Measurements from ENCODE around the gene CNTRL.
"Not testable (repeated sequence)": the region's sequence is repeated elsewhere in the genome, so short reads cannot be mapped to it uniquely, and the experiment has no call there.

Gene CNTRL

DNA sequence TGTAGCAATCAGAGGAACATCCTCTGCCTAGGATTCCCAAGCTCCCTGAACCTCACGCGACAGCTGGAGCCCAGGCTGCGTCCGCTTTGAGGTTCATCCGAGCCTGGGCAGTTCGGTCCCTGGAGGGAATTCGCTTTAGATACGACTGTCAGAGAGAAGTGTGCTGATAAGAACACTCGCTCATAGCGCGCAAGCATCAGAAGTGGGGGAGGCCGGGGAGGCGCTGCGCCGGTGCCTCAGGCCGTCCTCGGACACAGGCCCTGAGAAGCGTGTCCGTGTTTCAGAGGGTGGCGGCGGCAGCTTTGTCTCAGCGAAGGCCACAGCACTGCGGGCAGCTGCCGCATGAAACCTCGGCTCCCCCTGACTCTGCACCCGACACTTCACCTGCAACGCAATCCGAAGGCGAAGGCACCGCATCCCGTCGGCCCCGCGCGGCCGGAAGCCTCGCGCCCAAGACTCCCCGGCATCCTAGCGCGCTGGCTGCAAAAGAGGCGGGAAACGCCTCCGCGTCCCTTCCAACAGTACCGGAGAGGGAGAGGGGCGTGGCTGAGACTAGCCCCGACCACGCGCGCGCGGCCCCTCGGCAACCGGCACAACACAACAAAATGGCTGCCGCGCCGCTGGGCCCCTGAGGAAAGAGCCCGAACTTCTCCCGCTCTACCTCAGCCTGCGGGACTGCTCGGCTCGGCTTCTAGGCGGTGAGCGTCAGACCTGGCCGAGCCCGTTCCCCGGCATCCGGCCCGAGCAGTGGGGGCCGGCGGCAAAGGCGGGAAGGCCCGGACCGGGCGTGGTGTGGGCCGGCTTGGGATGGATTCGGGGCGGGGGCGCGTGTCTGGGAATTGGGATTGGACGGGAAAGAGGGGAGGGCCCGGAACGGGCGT is at the start of gene CNTRL:
Gene CNTRL, plus strand, starts transcription at position 586 of the 881 bp plus-strand sequence. CDS start 13,372 bp downstream, outside the sequence.
- Histone ChIP-seq H3K9me3 (ENCODE audit: insufficient read depth, low read depth, low read length) (no peaks in the 10 kb centered on the region), H3K27me3 (ENCODE audit: insufficient read depth, low read length) (peaks cover 66% of the 10 kb centered on the region), H3K9ac (ENCODE audit: low read depth, low read length) (peak within 1 kb of the TSS; percentile 75; the same call in 1 of the 2 replicates), H3K27ac (ENCODE audit: low read length) (peak within 1 kb of the TSS; percentile 4), H3K4me1 (ENCODE audit: insufficient read depth, low read length) (peaks cover 5% of the 10 kb centered on the region; the same call in 1 of the 2 replicates), H3K4me3 (ENCODE audit: low read length) (peak within 1 kb of the TSS; percentile 84), H3K36me3 (ENCODE audit: insufficient read depth, low read depth, low read length) (no peaks in the 10 kb centered on the region)

GRCh38 chr9:121026260-121026691 is 48.5 kb upstream of the CNTRL start:
- no peak overlapping the region for H3K9ac ChIP-seq (ENCODE audit: low read depth, low read length)
- H3K9me3 ChIP-seq (ENCODE audit: insufficient read depth, low read depth, low read length) = no peaks in the 10 kb centered on the region
- H3K4me1 ChIP-seq (ENCODE audit: insufficient read depth, low read length) = no peaks in the 10 kb centered on the region
- H3K27ac ChIP-seq (ENCODE audit: low read length) = no peak overlapping the region
- H3K36me3 ChIP-seq (ENCODE audit: insufficient read depth, low read depth, low read length) = no peaks in the 10 kb centered on the region
- H3K27me3 ChIP-seq (ENCODE audit: insufficient read depth, low read length) = no peaks in the 10 kb centered on the region
- no peak overlapping the region for H3K4me3 ChIP-seq (ENCODE audit: low read length)

GRCh38 chr9:121026768-121027167 is 48.0 kb upstream of the CNTRL start:
- Histone ChIP-seq H3K36me3 (ENCODE audit: insufficient read depth, low read depth, low read length) (no peaks in the 10 kb centered on the region), H3K27me3 (ENCODE audit: insufficient read depth, low read length) (no peaks in the 10 kb centered on the region), H3K9ac (ENCODE audit: low read depth, low read length) (no peak overlapping the region), H3K4me1 (ENCODE audit: insufficient read depth, low read length) (no peaks in the 10 kb centered on the region), H3K27ac (ENCODE audit: low read length) (no peak overlapping the region), H3K9me3 (ENCODE audit: insufficient read depth, low read depth, low read length) (no peaks in the 10 kb centered on the region), H3K4me3 (ENCODE audit: low read length) (no peak overlapping the region)

DNA sequence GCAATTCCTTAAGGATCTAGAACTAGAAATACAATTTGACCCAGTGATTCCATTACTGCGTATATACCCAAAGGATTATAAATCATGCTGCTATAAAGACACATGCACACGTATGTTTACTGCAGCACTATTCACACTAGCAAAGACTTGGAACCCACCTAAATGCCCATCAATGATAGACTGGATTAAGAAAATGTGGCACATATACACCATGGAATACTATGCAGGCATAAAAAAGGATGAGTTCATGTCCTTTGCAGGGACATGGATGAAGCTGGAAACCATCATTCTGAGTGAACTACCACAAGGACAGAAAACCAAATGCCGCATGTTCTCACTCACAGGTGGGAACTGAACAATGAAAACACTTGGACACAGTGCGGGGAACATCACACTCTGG is 46.5 kb upstream of the CNTRL start:
- H3K4me3 ChIP-seq (ENCODE audit: low read length); H3K4me1 ChIP-seq (ENCODE audit: insufficient read depth, low read length); H3K27ac ChIP-seq (ENCODE audit: low read length); H3K9me3 ChIP-seq (ENCODE audit: insufficient read depth, low read depth, low read length); H3K27me3 ChIP-seq (ENCODE audit: insufficient read depth, low read length); H3K36me3 ChIP-seq (ENCODE audit: insufficient read depth, low read depth, low read length); H3K9ac ChIP-seq (ENCODE audit: low read depth, low read length): not testable (repeated sequence)

DNA sequence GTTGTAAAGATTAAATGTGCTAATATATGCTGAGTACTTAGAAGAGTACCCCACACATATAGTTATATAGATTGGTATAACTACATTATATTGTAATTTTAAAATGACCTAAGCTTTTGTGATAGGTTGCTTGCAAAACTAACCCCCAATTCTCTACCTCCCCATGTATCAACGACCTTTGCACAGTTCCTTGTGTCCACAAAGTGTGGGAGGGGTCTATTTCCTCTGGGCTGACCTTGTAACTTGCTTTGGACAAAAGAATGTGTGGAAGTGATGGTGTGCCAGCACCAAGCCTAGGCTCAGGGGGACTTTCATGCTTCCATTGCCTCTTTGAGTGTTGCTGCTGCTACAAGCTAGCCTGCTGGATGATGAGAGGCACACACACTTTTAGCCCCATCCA is 45.3 kb upstream of the CNTRL start:
- no peaks in the 10 kb centered on the region for H3K27me3 ChIP-seq (ENCODE audit: insufficient read depth, low read length)
- H3K4me3 ChIP-seq (ENCODE audit: low read length) = no peak overlapping the region
- H3K27ac ChIP-seq (ENCODE audit: low read length) = no peak overlapping the region
- no peaks in the 10 kb centered on the region for H3K4me1 ChIP-seq (ENCODE audit: insufficient read depth, low read length)
- no peaks in the 10 kb centered on the region for H3K9me3 ChIP-seq (ENCODE audit: insufficient read depth, low read depth, low read length)
- no peaks in the 10 kb centered on the region for H3K36me3 ChIP-seq (ENCODE audit: insufficient read depth, low read depth, low read length)
- H3K9ac ChIP-seq (ENCODE audit: low read depth, low read length) = no peak overlapping the region

DNA sequence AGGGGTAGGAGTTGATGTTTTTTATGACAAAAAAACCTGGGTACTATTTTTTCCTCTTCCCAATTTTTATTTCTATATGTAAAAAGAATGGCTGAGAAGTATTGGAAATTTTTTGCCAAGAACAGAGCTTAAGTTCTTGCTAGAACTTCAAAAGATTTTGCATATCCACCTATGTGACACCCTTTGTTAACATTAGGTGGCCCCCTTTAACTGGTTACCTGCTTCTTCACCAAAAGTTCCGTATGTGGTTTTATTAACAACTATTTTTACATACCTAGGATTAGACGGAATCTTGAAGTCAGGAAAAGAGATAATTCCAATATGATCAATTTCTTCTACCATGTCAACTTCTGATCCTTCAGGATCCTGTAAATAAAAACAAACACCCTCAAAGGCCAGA is 40.2 kb upstream of the CNTRL start:
- Histone ChIP-seq H3K9me3 (ENCODE audit: insufficient read depth, low read depth, low read length) (no peaks in the 10 kb centered on the region), H3K27me3 (ENCODE audit: insufficient read depth, low read length) (no peaks in the 10 kb centered on the region), H3K27ac (ENCODE audit: low read length) (no peak overlapping the region), H3K9ac (ENCODE audit: low read depth, low read length) (no peak overlapping the region), H3K4me3 (ENCODE audit: low read length) (no peak overlapping the region), H3K36me3 (ENCODE audit: insufficient read depth, low read depth, low read length) (no peaks in the 10 kb centered on the region), H3K4me1 (ENCODE audit: insufficient read depth, low read length) (no peaks in the 10 kb centered on the region)

GRCh38 chr9:121035717-121036116 is 39.0 kb upstream of the CNTRL start:
- H3K27ac ChIP-seq (ENCODE audit: low read length); H3K9ac ChIP-seq (ENCODE audit: low read depth, low read length); H3K27me3 ChIP-seq (ENCODE audit: insufficient read depth, low read length); H3K4me3 ChIP-seq (ENCODE audit: low read length); H3K36me3 ChIP-seq (ENCODE audit: insufficient read depth, low read depth, low read length); H3K9me3 ChIP-seq (ENCODE audit: insufficient read depth, low read depth, low read length); H3K4me1 ChIP-seq (ENCODE audit: insufficient read depth, low read length): not testable (repeated sequence)

- Histone ChIP-seq H3K27ac (ENCODE audit: low read length) (no peak overlapping the region), H3K9me3 (ENCODE audit: insufficient read depth, low read depth, low read length) (no peaks in the 10 kb centered on the region), H3K9ac (ENCODE audit: low read depth, low read length) (no peak overlapping the region), H3K4me1 (ENCODE audit: insufficient read depth, low read length) (no peaks in the 10 kb centered on the region), H3K27me3 (ENCODE audit: insufficient read depth, low read length) (no peaks in the 10 kb centered on the region), H3K36me3 (ENCODE audit: insufficient read depth, low read depth, low read length) (no peaks in the 10 kb centered on the region), H3K4me3 (ENCODE audit: low read length) (no peak overlapping the region)
Measured at GRCh38 chr9:121038362-121038761, 36.4 kb upstream of the CNTRL start.

DNA sequence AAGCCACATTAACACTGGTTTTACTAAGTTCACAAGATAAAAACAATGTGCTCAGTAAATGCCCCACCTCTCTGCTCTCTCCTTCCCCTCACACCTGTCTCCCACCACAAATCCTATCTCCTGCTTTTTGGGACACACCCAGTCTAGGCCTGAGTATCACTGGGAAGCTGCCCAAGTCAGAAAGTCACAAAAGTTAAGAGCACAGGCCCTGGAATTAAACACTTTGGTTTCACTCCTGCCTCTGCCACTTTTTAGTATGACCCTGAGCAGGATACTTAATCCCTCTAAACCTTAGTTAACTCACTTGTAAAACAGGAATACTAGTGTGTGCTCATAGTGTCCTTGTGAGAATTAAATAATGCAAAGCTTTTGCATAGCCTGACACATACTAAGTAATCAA is 36.0 kb upstream of the CNTRL start:
- Histone ChIP-seq H3K36me3 (ENCODE audit: insufficient read depth, low read depth, low read length) (no peaks in the 10 kb centered on the region), H3K4me3 (ENCODE audit: low read length) (no peak overlapping the region)

GRCh38 chr9:121048175-121048574 is 26.6 kb upstream of the CNTRL start:
- H3K27me3 ChIP-seq (ENCODE audit: insufficient read depth, low read length) = no peaks in the 10 kb centered on the region
- no peak overlapping the region for H3K27ac ChIP-seq (ENCODE audit: low read length)
- no peak overlapping the region for H3K9ac ChIP-seq (ENCODE audit: low read depth, low read length)
- H3K4me3 ChIP-seq (ENCODE audit: low read length) = no peak overlapping the region
- H3K4me1 ChIP-seq (ENCODE audit: insufficient read depth, low read length) = no peaks in the 10 kb centered on the region
- no peaks in the 10 kb centered on the region for H3K9me3 ChIP-seq (ENCODE audit: insufficient read depth, low read depth, low read length)
- H3K36me3 ChIP-seq (ENCODE audit: insufficient read depth, low read depth, low read length) = no peaks in the 10 kb centered on the region

More for the DNA sequence above, 36.0 kb upstream of the CNTRL start:
- Histone ChIP-seq H3K4me1 (ENCODE audit: insufficient read depth, low read length) (no peaks in the 10 kb centered on the region), H3K9ac (ENCODE audit: low read depth, low read length) (no peak overlapping the region), H3K27me3 (ENCODE audit: insufficient read depth, low read length) (no peaks in the 10 kb centered on the region), H3K9me3 (ENCODE audit: insufficient read depth, low read depth, low read length) (no peaks in the 10 kb centered on the region), H3K27ac (ENCODE audit: low read length) (no peak overlapping the region)

DNA sequence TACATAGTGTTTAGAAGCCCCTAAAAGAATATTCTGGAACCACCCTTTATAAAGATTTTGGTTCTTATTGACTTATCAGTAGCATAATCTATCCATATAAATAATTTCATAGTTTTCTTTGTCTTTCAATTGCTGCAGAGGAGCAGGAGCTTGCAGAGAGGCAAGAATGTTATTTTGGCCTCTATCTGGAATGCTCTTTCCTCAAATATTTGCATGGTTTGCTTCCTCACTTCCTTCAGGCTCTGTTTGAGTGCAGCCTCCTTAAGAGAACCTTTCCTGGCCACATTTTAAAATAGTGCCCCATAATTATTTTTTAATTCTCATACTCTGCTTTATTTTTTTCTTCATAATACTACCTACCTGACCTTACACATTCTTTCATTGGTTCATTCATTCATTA is 26.1 kb upstream of the CNTRL start:
- Histone ChIP-seq H3K4me1 (ENCODE audit: insufficient read depth, low read length) (no peaks in the 10 kb centered on the region), H3K36me3 (ENCODE audit: insufficient read depth, low read depth, low read length) (no peaks in the 10 kb centered on the region), H3K9ac (ENCODE audit: low read depth, low read length) (no peak overlapping the region), H3K27me3 (ENCODE audit: insufficient read depth, low read length) (no peaks in the 10 kb centered on the region), H3K9me3 (ENCODE audit: insufficient read depth, low read depth, low read length) (no peaks in the 10 kb centered on the region), H3K4me3 (ENCODE audit: low read length) (no peak overlapping the region), H3K27ac (ENCODE audit: low read length) (no peak overlapping the region)

Measured in iPS-20b (cell line).